K562 (cell line): ENCODE results near the gene TAP2. TPM values are rescaled to one million over a fixed set of nuclear protein-coding genes. Genes with fewer than 3 reads are reported as not detected.

Experiments
- HMG20B ChIP-seq: fragments of 250-450 bp; sonication (Bioruptor Pico); IDR thresholded peaks from 2 replicates; pipeline ENCODE4 v1.5.0; 2021; ENCODE audit warnings: mild to moderate bottlenecking
- KHSRP ChIP-seq: fragments of 450-650 bp; IDR thresholded peaks from 2 replicates; pipeline ENCODE4 v1.6.1; 2017
- LCOR ChIP-seq: sonication (generic); formaldehyde crosslinking; IDR thresholded peaks from 2 replicates; pipeline ENCODE4 v1.8.0; 2022; ENCODE audit warnings: mild to moderate bottlenecking, missing genetic modification reagents
- SP2 ChIP-seq: IDR thresholded peaks from 2 replicates; pipeline ENCODE4 v1.6.1; 2011; ENCODE audit warnings: mild to moderate bottlenecking, low read depth, low read length, moderate library complexity; ENCODE audit not compliant: poor library complexity, severe bottlenecking; ENCODE audit errors: extremely low read depth
- TEAD4 ChIP-seq, 2 experiments: sonication (generic) in 1 of 2; formaldehyde crosslinking in 1 of 2; IDR thresholded peaks; 2 replicates each; pipeline versions ENCODE4 v1.6.1 to v1.8.0; 2012 to 2022; ENCODE audit warnings: borderline replicate concordance in 1 of 2, inconsistent platforms in 1 of 2, low read length in 1 of 2, mild to moderate bottlenecking in 1 of 2, missing genetic modification reagents in 1 of 2
- polyA plus RNA-seq, 8 experiments: library from polyadenylated mRNA; depleted of rRNA in 4 of 8; stranded (reverse) in 5 of 8; unstranded in 3 of 8; fragments of >200 nt; fragmentation: Nextera tagmentation in 2 of 8; fragmentation: Illumina TruSeq in 1 of 8; extraction: Ambion mirVana in 2 of 8; extraction: Trizol in 1 of 8; gene quantifications; 2 replicates each; pipeline versions ENCODE4 v1.2.1 to v1.2.3, GENCODE V29; 2011 to 2014; ENCODE audit warnings: inconsistent platforms in 1 of 8, missing spikeins in 1 of 8
- total RNA-seq, 7 experiments: library from RNA; depleted of rRNA in 6 of 7; stranded (reverse); fragments of >200 nt in 6 of 7; fragmentation: Illumina TruSeq in 2 of 7; extraction: Trizol in 2 of 7; gene quantifications; 2 replicates each; pipeline versions ENCODE4 v1.2.1 to v1.2.3, GENCODE V29; 2011 to 2021; ENCODE audit warnings: low replicate concordance in 1 of 7
- TF ChIP-seq, protein P1 (sequence below): fragments of 450-650 bp; IDR thresholded peaks from 2 replicates; pipeline ENCODE4 v1.6.1; 2017; ENCODE audit warnings: antibody characterized with exemption
- TF ChIP-seq, protein P2 (sequence below), 2 experiments: IDR thresholded peaks in 1 of 2; conservative IDR thresholded peaks in 1 of 2; 2 replicates each; pipeline ENCODE4 v1.6.1; 2016; ENCODE audit warnings: low read depth in 2 of 2, mild to moderate bottlenecking in 1 of 2, missing compliant biosample characterization in 1 of 2, missing genetic modification characterization in 1 of 2, moderate library complexity in 1 of 2
- TF ChIP-seq, protein P3 (sequence below): fragments of 200-800 bp; sonication (Bioruptor generic); IDR thresholded peaks from 2 replicates; pipeline ENCODE4 v1.6.1; 2016; ENCODE audit warnings: missing genetic modification characterization, missing compliant biosample characterization
- TF ChIP-seq, protein P4 (sequence below): sonication (generic); formaldehyde crosslinking; IDR thresholded peaks from 2 replicates; pipeline ENCODE4 v1.8.0; 2022; ENCODE audit warnings: missing genetic modification reagents, mild to moderate bottlenecking, borderline replicate concordance

Gene TAP2
- total and polyA plus RNA-seq, 9 of the 15 experiments (the other 6 are each of a cell fraction or from before 2014, with no cell fraction given): 2.0 to 53.5 (median 19.6) TPM

DNA sequence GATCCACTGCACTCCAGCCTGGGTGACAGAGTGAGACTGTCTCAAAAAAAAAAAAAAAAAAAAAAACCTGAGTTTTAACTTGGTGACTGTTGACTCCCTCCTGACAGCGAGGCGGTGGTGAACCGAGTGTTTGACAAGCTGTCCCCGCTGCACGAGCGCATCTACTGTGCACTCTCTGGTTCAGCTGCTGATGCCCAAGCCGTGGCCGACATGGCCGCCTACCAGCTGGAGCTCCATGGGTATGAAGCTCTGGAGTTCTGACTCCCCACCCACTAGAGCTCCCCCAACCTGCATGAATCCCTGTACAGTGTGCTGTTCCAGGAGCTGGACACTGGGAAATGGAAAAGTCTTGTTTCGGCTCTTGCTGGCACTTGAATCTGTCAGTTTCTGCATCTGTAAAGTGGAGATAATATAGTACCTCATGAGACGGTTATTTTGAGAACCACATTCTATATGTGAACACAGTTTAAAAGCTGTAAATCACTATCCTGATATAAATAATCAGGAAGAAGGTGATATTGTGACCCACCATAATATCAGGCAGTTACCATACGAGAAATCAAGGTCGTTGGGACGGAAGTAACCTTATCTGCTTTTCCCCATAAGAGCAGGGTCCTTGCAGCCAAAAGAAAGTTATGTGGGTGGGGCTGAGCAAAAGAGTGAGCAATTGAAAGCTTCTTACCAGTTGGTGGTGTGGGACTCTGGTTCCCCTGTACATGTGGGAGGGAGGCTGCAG lies 18.8 kb upstream of the TAP2 start (continued):
- TF ChIP-seq SP2 (no peak), TEAD4 (IDR thresholded peaks at IDR 0.05; ENCODE audit: low read length) (peak; percentile 92), TEAD4 (CRISPR knock-in tag; IDR thresholded peaks at IDR 0.05; ENCODE audit: borderline replicate concordance) (no peak), LCOR (CRISPR knock-in tag) (no peak), HMG20B (no peak), KHSRP (no peak)
- TF ChIP-seq, protein P1, sequence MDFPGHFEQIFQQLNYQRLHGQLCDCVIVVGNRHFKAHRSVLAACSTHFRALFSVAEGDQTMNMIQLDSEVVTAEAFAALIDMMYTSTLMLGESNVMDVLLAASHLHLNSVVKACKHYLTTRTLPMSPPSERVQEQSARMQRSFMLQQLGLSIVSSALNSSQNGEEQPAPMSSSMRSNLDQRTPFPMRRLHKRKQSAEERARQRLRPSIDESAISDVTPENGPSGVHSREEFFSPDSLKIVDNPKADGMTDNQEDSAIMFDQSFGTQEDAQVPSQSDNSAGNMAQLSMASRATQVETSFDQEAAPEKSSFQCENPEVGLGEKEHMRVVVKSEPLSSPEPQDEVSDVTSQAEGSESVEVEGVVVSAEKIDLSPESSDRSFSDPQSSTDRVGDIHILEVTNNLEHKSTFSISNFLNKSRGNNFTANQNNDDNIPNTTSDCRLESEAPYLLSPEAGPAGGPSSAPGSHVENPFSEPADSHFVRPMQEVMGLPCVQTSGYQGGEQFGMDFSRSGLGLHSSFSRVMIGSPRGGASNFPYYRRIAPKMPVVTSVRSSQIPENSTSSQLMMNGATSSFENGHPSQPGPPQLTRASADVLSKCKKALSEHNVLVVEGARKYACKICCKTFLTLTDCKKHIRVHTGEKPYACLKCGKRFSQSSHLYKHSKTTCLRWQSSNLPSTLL: no peak
- TF ChIP-seq, protein P2, sequence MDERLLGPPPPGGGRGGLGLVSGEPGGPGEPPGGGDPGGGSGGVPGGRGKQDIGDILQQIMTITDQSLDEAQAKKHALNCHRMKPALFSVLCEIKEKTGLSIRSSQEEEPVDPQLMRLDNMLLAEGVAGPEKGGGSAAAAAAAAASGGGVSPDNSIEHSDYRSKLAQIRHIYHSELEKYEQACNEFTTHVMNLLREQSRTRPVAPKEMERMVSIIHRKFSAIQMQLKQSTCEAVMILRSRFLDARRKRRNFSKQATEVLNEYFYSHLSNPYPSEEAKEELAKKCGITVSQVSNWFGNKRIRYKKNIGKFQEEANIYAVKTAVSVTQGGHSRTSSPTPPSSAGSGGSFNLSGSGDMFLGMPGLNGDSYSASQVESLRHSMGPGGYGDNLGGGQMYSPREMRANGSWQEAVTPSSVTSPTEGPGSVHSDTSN (CRISPR knock-in tag; IDR thresholded peaks at IDR 0.05; ENCODE audit: low read depth): no peak
- TF ChIP-seq, protein P2 (tag; conservative IDR thresholded peaks at IDR 0.05; ENCODE audit: low read depth): peak; percentile 56
- TF ChIP-seq, protein P3, sequence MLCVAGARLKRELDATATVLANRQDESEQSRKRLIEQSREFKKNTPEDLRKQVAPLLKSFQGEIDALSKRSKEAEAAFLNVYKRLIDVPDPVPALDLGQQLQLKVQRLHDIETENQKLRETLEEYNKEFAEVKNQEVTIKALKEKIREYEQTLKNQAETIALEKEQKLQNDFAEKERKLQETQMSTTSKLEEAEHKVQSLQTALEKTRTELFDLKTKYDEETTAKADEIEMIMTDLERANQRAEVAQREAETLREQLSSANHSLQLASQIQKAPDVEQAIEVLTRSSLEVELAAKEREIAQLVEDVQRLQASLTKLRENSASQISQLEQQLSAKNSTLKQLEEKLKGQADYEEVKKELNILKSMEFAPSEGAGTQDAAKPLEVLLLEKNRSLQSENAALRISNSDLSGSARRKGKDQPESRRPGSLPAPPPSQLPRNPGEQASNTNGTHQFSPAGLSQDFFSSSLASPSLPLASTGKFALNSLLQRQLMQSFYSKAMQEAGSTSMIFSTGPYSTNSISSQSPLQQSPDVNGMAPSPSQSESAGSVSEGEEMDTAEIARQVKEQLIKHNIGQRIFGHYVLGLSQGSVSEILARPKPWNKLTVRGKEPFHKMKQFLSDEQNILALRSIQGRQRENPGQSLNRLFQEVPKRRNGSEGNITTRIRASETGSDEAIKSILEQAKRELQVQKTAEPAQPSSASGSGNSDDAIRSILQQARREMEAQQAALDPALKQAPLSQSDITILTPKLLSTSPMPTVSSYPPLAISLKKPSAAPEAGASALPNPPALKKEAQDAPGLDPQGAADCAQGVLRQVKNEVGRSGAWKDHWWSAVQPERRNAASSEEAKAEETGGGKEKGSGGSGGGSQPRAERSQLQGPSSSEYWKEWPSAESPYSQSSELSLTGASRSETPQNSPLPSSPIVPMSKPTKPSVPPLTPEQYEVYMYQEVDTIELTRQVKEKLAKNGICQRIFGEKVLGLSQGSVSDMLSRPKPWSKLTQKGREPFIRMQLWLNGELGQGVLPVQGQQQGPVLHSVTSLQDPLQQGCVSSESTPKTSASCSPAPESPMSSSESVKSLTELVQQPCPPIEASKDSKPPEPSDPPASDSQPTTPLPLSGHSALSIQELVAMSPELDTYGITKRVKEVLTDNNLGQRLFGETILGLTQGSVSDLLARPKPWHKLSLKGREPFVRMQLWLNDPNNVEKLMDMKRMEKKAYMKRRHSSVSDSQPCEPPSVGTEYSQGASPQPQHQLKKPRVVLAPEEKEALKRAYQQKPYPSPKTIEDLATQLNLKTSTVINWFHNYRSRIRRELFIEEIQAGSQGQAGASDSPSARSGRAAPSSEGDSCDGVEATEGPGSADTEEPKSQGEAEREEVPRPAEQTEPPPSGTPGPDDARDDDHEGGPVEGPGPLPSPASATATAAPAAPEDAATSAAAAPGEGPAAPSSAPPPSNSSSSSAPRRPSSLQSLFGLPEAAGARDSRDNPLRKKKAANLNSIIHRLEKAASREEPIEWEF: no peak
- TF ChIP-seq, protein P4, sequence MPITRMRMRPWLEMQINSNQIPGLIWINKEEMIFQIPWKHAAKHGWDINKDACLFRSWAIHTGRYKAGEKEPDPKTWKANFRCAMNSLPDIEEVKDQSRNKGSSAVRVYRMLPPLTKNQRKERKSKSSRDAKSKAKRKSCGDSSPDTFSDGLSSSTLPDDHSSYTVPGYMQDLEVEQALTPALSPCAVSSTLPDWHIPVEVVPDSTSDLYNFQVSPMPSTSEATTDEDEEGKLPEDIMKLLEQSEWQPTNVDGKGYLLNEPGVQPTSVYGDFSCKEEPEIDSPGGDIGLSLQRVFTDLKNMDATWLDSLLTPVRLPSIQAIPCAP (CRISPR knock-in tag): no peak
